Breast epithelium (tissue), 3 donors: ENCODE data around the gene RPH3AL.

Experiments used
- POLR2A ChIP-seq: fragments of 450-650 bp; IDR thresholded peaks from one replicate; pipeline ENCODE4 v1.6.1; 2016; ENCODE audit warnings: antibody characterized with exemption, mild to moderate bottlenecking, moderate library complexity
- POLR2AphosphoS5 ChIP-seq, 3 donors: sonication (generic); formaldehyde crosslinking; IDR thresholded peaks; one replicate each; pipeline ENCODE4 v1.6.1; 2017; ENCODE audit warnings: antibody characterized with exemption in 3 of 3
- TF ChIP-seq, protein P1 (sequence below), 3 donors: fragments of 450-650 bp; IDR thresholded peaks; one replicate each; pipeline ENCODE4 v1.5.1; 2016 to 2017; ENCODE audit warnings: antibody characterized with exemption in 3 of 3, mild to moderate bottlenecking in 3 of 3, moderate library complexity in 3 of 3

DNA sequence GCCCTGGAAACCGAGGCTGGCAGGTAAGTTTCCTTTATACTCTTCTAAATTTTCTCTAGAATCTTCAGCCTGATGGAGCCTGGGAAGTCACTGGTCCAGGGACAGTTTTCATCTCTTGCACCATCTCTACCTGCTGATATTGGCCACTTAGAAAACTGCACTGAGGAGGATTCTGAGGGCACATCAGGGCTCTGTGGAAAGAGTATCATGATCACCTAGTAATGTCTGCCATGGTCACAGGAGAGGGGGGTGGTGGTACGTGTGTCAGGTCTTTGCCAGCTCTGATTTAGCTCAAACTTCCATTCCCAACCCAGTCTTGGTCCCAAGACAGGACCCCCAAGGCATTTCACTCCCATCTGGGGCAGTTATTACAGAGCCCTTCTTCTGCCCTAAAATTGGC lies 136.0 kb downstream of the RPH3AL start:
- TF ChIP-seq, protein P1, sequence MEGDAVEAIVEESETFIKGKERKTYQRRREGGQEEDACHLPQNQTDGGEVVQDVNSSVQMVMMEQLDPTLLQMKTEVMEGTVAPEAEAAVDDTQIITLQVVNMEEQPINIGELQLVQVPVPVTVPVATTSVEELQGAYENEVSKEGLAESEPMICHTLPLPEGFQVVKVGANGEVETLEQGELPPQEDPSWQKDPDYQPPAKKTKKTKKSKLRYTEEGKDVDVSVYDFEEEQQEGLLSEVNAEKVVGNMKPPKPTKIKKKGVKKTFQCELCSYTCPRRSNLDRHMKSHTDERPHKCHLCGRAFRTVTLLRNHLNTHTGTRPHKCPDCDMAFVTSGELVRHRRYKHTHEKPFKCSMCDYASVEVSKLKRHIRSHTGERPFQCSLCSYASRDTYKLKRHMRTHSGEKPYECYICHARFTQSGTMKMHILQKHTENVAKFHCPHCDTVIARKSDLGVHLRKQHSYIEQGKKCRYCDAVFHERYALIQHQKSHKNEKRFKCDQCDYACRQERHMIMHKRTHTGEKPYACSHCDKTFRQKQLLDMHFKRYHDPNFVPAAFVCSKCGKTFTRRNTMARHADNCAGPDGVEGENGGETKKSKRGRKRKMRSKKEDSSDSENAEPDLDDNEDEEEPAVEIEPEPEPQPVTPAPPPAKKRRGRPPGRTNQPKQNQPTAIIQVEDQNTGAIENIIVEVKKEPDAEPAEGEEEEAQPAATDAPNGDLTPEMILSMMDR (IDR thresholded peaks at IDR 0.05): no peak
- TF ChIP-seq POLR2A (no peak), POLR2AphosphoS5 (IDR thresholded peaks at IDR 0.05) (no peak)
